DMS53 treated with DMSO at 0.1 percent for 48 hours (cell line): Measurements from ENCODE around the gene UXS1.

Experiments used
- DNase-seq: peaks from one replicate; lab custom pipeline; 2025; ENCODE audit not compliant: unreplicated experiment; lab: John Stamatoyannopoulos, UW

The UXS1 gene

DNA sequence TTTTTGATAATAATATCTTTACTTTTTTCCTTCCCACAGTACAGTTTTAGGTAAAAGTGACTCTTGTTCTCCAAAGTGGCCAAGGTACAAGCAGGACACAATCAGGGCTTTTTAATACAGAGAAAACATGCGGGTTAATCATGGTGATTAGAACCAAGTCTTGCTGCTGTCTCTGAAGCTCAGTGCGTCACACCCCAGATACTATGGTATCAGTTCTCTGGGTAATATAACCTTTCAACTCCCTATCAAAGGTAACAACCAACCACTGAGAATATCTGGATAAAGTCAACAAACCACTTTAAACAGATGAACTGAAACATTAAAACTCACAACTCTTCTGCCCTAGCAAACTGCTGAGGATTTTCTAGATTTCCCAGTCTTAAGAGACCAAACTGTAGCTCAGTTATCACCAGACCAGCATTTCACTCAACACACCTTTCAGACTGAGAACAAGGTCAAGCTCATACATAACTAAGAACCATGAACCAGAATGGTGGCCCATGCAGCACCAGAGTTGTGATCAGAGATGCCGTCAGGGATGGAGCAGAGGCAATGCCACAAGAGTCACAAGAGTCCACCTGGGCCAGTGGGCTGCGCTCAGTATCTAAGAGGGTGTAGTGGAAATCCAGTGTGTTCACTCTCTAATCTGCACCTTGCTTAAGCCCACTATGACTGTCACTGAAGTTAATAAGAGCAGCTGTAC, 103.0 kb downstream of the UXS1 start:
- no peak for DNase-seq

DNA sequence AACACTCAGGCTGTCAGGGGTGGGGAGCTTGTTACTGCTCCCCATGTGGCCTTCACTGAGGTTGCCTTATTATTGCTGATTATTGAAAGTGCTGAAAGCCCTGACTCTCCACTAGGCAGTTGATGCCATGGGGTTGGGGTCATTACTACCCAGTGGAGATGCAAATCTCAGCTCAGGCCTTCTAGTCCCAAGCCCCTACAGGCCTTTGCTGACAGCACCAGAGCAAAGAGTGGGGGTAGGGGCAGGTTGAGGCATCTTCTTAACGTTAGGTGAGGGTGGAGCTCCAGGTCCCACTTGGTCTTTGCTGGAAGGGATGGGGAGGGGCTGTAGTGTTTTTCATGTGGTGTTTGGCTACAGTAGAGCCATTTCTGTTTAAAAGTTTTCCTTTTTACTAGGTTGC, 104.5 kb downstream of the UXS1 start:
- DNase-seq: no peak

DNA sequence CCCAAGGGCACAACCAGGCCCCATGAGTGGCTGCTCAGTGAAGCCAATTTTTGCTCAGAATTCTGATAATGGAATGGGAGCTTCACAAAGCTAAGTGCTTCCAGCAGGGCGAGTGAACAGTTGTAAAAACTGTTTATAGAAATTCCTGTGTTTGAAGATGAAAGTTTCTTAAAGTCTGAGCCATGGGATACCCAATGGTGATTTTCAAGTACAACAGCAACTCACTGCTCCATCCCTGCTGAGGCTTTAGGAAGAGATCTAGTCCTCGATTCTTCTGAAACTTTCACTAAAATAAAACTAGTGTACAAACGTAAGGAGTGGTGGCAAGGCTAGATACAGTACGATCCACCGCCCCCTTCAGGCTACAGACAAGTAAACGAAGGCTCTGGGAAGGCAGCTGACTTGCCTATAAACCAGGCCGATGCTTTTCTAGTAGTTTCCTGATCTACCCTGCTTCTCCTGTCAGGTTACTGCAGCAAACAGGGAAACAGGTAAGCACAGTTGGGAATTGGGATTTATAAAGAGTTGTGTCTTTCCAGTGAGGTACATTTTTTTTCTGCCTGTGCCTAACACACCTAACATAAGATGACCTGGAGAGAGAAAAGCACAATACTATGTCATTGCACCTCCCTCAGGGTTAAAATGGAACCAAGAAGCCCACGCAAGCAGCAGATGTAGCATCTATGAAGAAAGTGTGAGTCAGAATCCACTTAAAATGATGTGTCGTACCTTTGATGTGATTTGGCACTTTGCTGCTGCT, 108.7 kb downstream of the UXS1 start:
- no peak for DNase-seq

DNA sequence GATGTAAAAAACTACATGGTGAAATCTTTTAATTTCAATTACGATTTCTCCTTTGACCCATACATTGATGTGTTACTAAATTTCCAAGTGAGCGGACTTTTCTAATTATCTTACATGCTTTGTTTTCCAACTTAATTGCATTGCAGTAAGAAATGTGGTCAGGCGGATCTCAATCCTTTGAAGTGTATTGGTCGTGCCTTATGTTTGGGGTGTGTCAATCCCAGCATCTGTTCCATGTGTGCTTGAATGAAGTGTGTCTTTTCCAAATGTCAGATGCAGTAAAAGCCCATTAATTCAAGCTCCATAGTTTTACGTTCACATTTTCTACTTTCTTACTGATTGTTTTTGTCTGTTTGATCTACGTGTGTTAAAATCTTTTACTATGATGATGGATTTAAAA, 113.1 kb downstream of the UXS1 start:
- no peak for DNase-seq

DNA sequence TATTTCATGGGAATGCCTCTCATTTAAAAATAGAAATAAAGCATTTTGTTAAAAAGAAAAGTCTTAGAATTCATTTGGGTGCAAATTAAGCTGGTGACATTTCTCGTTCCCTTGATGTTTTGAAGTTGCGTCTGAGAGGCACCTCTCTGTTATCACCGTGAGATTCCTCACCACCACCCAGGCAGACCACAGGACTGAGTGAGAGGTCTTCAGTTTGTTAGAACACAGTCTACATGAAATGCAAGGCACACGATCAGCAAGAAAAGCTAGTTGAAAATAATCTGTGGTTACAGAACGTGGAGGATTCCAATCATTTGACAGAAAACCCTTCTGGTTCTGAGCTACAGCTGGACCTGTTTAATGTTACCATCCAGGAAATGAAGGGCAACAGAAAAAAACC, 116.0 kb downstream of the UXS1 start:
- no peak for DNase-seq

DNA sequence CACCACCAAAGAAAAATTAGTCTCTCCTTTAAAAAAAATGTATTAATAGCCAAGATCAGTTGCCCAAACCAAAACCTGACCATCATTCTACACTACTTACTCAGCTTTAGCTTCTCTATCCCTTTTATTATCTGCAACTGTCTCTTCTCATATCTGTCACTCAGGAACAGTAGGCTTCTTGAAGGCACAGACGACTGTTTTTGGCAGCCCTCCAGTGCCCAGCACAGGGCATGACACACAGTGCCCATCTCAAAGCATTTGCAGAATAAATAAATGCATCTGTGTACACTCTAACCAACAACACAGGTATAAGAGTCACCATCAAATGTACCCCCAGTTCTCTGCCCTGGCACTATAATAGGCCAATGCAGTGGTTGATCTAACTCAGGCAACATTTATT, 117.2 kb downstream of the UXS1 start:
- DNase-seq: no peak

DNA sequence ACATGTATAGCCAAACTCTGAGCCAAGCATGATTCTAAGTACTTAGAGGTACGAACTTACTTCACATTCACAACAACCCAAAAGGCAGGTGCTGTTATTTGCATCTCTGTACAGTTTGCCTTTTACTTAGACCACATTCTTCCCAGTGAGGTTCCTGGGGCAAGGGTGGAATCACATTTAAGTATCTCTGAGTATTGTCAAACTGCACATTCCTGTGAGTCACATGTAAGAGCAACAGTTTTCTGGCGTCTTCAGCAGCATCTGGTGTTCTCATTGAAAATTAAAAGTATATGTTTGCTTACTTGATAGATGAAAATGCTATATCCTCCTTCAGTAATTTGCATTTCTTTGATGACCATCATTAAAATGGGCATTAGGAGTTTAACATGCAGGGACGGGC, 119.1 kb downstream of the UXS1 start:
- no peak for DNase-seq

DNA sequence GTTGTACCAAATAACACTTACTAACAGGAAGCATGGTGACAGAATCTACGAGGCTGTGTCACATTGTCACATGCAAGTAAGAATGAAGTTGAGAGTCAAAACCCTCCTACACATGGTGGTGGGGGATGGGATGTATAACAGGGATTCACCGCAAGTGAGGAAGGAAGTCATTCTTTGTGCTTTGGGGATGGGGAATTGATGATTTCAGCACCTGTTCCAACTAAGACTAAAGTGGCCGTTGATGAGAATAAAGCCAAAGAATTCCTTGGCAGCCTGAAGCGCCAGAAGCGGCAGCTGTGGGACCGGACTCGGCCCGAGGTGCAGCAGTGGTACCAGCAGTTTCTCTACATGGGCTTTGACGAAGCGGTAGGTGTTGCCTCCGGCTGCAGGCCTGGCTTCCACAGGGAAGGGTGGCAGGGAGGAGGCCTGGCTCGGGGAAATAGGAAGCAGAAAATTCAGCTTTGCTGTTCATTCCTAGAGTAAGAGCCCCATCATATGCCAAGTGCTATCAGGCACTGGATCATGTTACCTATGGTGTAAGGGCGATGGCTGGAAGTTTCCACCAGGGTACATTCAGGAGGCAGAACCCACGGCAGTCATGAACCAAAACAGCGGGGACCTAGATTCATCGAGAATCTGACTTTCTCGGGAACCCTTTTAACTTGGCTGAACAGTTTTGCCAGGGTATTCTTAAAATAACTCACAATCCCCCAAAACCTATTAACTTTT, 120.3 kb downstream of the UXS1 start:
- DNase-seq: no peak

DNA sequence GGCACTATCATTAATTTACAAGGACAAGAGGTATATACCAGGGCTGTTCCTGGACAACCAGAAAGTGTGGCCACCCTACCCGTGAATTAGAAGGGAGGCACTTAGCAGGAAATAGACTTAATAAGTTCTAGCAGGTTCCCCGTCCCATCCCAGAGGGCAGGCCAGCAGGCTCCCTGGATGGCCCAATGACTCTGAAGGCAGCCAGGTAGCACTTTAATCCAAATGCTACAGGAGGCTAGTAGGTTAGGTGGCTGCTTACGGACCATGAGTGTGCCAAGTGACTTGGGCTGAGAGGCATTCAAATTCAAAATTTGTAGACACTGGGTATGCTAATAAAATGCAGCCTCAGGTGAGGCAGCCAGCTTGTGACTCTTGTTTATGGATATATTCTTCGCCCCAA, 123.9 kb downstream of the UXS1 start:
- DNase-seq: no peak

DNA sequence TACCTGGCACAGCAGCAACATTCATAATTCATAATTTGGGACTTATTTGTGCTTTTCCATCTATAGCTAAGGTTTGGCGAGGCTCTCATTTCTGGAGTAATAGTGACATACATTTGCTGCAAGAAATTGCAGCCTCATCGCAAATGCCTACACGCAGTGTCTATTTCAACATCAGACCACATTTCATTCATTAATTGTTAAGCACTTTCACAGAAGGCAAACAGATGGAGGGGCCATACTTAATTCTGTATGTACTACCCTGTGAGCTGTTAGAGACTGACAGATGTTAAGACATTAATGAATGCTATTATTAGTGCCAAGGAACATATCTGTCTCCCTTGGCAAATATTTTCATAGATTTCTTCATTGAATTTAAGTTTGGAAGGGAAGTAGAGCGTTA, 125.7 kb downstream of the UXS1 start:
- no peak for DNase-seq

DNA sequence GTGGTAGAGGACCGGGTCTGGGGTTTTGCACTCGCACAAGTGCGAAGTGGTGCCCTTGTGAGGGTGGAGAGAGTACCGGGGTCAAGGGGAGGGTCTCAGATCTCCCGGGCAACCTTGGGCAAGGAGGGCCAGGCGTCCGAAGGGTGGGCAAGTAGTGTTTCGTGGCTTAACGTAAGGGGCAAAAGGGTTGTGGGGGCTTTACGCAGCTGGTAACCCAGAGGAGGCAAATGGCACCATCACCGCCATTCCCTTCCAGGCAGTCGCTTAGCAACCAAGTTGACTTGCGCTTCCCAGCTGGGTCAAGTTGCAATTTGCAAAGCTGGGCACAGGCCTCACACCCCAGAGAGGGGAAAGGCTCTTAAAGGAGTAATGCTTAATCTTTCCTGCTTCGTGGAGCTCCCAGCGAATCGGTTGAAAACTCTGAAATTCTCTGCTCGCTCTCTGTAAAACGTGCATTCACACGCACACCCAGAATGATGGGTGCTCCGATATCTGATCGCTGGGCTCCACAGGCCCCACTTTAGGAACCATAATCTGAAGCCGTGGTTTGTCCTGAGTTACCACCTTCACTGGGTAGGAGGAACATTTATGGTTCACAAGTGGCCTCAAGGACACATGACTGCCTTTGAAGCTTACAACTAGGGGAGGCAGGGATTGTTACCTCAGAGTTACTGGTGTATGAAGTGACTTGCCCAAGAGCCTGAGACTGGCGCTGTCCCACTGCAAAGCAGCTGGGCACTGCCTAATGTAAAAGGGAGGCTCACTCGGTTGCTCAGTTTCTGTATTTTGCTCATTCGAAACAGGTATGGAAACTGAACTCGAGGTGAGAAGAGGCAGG, 127.9 kb downstream of the UXS1 start:
- DNase-seq: no peak

DNA sequence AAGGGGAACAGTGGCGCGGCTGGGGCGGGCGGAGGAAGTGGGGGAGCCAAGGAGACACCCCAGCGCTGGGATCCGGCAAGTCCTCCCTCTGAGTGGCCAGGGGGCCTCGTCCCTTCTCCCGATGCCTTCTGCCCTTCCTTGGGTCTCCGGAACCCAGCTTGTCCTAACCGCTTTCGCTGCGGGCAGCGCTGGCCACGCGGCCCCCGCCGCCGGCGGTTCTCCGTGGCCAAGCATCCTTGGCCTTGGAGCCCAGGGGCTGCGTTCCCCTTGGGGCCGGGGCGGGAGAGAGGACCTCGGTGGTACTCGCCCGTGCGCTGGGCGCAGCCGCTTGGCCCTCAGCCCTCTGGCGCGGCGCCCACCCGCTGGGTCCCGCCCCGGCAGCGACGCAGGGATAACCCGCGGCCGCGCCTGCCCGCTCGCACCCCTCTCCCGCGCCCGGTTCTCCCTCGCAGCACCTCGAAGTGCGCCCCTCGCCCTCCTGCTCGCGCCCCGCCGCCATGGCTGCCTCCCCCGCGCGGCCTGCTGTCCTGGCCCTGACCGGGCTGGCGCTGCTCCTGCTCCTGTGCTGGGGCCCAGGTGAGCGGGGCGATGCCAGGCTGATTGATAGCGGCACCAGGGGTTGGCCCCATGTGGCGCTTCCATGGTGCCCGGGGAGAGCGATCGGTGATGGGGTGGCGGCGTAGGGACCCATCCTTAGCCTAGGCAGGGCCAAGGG, 128.7 kb downstream of the UXS1 start:
- DNase-seq: no peak

DNA sequence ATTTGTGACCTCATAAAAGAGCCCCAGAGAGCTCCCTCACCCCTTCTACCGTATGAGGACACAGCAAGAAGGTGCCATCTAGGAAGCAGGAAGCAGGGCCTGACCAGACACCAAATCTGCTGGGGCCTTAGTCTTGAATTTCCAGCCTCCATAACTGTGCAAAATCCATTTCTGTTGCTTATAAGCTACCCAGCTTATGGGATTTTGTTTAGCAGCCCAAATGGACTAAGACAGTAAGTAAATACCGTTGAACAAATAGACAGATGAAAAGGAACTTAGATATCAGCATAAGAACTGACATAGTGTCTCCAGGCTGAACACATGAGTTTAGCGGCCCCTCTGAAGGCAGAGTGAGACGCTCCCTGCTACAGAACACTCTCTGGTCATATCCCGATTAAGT, 130.9 kb downstream of the UXS1 start:
- no peak for DNase-seq

DNA sequence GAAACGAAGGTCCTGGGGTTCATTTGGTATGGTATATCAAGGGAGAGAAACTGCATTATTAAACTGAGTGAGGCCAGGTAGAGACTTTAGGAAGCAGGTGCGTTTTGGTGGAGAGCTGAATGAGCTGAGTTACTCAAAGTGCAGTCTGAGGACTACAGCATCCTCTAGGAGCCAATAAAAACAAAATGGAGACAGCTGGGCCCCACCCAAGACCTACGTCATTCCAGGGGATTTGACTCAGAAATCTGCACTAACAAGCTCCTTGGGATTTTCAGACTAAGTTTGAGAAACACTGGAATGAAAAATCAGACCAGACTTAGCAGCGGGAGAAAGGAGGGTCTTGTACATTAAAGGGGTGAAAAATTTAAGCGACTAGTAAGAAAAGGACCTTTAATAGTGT, 131.5 kb downstream of the UXS1 start:
- DNase-seq: no peak

DNA sequence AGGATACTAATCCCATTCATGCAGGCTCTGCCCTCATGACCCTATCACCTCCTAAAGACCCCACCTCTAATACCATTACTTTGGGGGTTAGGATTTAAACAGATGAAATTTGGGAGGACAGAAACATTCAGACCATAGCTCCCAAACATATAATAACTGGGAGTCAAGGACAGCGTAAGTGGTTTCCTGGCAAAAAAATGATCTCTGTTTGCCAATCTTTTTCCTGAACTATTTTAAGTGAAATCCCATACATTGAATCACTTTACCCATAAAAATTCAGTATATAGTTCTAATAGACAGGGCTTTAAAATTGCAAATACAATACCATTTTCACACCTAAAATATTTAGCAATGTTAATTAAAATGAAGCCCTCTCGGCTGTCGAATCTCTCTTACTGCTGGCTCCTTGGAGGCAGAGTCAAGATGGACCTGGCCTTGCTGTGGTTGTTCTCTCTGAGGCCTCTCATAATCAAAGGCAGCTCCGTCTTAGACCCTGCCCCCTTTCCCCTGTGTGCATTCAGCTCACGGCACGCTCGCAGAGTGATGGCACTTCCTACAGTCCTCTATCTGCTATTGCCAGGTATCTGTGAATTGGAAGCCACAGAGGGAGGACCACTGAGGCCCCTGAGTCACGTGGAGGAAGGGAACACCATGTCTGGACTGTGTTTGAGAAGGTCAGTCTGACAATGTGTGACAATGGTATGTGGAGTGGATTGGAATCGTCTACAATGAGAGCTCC, 132.3 kb downstream of the UXS1 start:
- no peak for DNase-seq

DNA sequence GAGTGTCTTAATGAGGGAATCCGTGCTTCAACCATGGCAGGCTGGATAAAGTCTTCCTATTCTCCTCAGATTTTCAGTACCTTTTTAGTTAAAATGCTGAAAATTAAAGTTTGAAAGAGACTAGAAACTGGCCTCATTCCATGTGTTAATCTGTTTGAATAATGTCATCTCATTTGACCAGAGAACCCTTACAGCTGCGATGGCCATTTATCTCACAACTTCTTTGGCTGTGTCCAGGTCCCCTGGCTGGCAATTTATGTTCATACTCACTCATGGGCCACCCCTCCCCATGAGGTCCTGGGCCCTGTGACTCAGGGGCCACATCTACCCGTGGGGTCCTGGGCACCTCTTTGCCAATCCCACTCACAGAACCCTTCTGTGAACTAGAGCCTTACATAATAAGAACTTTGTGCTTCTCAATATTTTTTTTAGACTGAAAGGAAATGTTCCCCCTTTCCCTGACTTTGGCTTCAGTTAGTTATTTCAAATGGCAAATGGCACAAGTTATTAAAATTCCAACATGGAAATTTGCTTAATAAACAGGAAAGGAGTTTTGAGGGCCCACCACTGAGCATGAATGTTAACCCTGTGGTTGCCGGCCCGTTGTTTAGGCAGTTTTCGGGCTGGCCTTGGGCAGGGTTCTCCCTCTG, 134.6 kb downstream of the UXS1 start:
- DNase-seq: no peak

DNA sequence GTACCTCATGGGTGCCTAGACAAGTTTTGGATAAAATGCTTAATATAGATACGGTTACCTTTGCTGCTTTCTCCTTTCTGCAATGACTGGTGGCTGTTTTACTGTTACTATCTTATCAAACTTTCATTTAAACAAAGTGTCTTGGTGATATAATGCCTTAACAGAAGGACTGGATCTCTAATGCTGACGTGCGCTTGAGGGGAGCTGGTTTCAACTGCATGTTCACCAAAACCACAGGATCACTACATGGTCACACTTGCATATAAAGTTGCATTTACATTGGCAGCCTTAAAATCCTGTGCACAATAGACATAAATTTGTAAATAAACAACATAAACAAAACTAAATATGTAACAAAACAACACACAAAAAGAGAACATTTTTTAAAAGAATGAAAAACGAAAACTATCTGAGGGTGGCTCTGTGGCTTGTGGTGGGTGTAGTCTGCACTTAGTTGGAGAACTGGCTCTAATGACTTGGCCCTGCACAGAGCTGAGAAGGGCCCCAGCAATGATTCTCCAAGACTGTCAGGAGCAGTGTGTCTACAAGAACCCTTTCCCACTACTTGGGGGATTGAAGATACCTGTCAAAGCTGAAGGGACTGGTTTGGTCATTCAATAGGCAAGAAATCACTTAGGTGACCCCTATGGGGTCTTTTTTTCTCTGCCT, 135.5 kb downstream of the UXS1 start:
- no peak for DNase-seq

DNA sequence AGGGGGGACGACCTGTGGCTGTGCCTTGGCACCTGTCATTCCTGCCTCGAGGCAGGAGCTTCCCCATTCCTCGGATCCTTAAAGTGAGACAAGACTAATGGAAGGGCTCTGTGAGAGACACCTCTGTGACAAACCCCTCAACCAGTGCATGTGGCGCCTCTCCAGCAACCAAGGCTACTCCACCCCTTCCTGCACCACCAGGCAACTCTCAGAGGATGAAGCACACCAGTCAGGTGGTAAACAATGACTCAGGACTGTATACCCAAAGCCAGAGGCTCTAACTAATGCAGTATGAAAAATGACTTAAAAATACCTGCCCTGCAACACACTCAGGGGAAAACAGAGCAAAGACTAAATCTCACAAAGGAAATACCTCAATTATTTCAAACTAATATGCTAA, 136.9 kb downstream of the UXS1 start:
- peak; percentile 68 for DNase-seq
